Stomach (tissue), 4 donors: ENCODE measurements around the gene HYCC1.

ENCODE experiments used
- EP300 ChIP-seq: sonication (generic); formaldehyde crosslinking; IDR thresholded peaks from one replicate; pipeline ENCODE4 v1.6.1; 2017; ENCODE audit warnings: antibody characterized with exemption
- POLR2A ChIP-seq, 4 donors: fragments of 450-650 bp; IDR thresholded peaks; one replicate each; pipeline ENCODE4 v1.6.1; 2016; ENCODE audit warnings: antibody characterized with exemption in 4 of 4, control low read depth in 2 of 4, mild to moderate bottlenecking in 1 of 4, moderate library complexity in 1 of 4
- POLR2AphosphoS5 ChIP-seq, 3 donors: sonication (generic); formaldehyde crosslinking; IDR thresholded peaks; one replicate each; pipeline ENCODE4 v1.6.1; 2016; ENCODE audit warnings: antibody characterized with exemption in 3 of 3
- TF ChIP-seq, protein P1 (sequence below), 7 experiments: fragments of 450-650 bp in 4 of 7; fragments of 200-600 bp in 3 of 7; sonication (generic) in 3 of 7; IDR thresholded peaks; one replicate each; pipeline ENCODE4 v1.5.1; 2016 to 2019; ENCODE audit warnings: antibody characterized with exemption in 7 of 7, control low read depth in 2 of 7, mild to moderate bottlenecking in 1 of 7

GRCh38 chr7:23026164-23026563 is 12.2 kb upstream of the HYCC1 start:
- TF ChIP-seq, protein P1, sequence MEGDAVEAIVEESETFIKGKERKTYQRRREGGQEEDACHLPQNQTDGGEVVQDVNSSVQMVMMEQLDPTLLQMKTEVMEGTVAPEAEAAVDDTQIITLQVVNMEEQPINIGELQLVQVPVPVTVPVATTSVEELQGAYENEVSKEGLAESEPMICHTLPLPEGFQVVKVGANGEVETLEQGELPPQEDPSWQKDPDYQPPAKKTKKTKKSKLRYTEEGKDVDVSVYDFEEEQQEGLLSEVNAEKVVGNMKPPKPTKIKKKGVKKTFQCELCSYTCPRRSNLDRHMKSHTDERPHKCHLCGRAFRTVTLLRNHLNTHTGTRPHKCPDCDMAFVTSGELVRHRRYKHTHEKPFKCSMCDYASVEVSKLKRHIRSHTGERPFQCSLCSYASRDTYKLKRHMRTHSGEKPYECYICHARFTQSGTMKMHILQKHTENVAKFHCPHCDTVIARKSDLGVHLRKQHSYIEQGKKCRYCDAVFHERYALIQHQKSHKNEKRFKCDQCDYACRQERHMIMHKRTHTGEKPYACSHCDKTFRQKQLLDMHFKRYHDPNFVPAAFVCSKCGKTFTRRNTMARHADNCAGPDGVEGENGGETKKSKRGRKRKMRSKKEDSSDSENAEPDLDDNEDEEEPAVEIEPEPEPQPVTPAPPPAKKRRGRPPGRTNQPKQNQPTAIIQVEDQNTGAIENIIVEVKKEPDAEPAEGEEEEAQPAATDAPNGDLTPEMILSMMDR (IDR thresholded peaks at IDR 0.05) = no peak
- TF ChIP-seq POLR2AphosphoS5 (IDR thresholded peaks at IDR 0.05) = no peak
- TF ChIP-seq EP300 = no peak
- no peak for TF ChIP-seq POLR2A (IDR thresholded peaks at IDR 0.05)
